HepG2 (cell line): ENCODE results near the gene FGGY. TPM values are rescaled to one million over a fixed set of nuclear protein-coding genes. Genes with fewer than 3 reads are reported as not detected.
A peak's percentile ranks its signal among the peaks of the same experiment; 100 is the strongest.

Experiments used
- BORCS8-MEF2B ChIP-seq: sonication (generic); formaldehyde crosslinking; IDR thresholded peaks from 2 replicates; pipeline ENCODE4 v1.8.0; 2022; ENCODE audit warnings: mild to moderate bottlenecking, missing genetic modification reagents
- CBFB ChIP-seq: sonication (generic); formaldehyde crosslinking; IDR thresholded peaks from 2 replicates; pipeline ENCODE4 v1.4.0; 2020; ENCODE audit warnings: missing genetic modification reagents
- ERF ChIP-seq: IDR thresholded peaks from 2 replicates; pipeline ENCODE4 v1.6.1; 2018; ENCODE audit warnings: missing biosample characterization, missing genetic modification reagents
- FLYWCH1 ChIP-seq: sonication (generic); formaldehyde crosslinking; IDR thresholded peaks from 2 replicates; pipeline ENCODE4 v1.8.1; 2023; ENCODE audit warnings: mild to moderate bottlenecking, missing genetic modification reagents
- GABPA ChIP-seq, 2 experiments: IDR thresholded peaks; 2 replicates each; pipeline ENCODE4 v1.6.1; 2011 to 2016; ENCODE audit warnings: low read depth in 2 of 2, low read length in 1 of 2, missing biosample characterization in 1 of 2, missing genetic modification characterization in 1 of 2
- IKZF4 ChIP-seq: sonication (generic); formaldehyde crosslinking; IDR thresholded peaks from 2 replicates; pipeline ENCODE4 v1.5.1; 2020; ENCODE audit warnings: borderline replicate concordance, mild to moderate bottlenecking, low read depth, missing genetic modification reagents; ENCODE audit errors: not compliant biosample characterization
- JUNB ChIP-seq: sonication (generic); formaldehyde crosslinking; IDR thresholded peaks from 2 replicates; pipeline ENCODE4 v1.8.0; 2022; ENCODE audit warnings: missing genetic modification reagents, mild to moderate bottlenecking, borderline replicate concordance
- NR2F2 ChIP-seq: IDR thresholded peaks from 2 replicates; pipeline ENCODE4 v1.6.1; 2012; ENCODE audit warnings: low read depth, inconsistent platforms, borderline replicate concordance
- PHF20 ChIP-seq: sonication (generic); formaldehyde crosslinking; IDR thresholded peaks from 2 replicates; pipeline ENCODE4 v1.5.0; 2020; ENCODE audit warnings: mild to moderate bottlenecking, missing genetic modification reagents
- PHF5A ChIP-seq: IDR thresholded peaks from one replicate; pipeline ENCODE4 v1.6.1; 2018; ENCODE audit warnings: low read depth, missing genetic modification reagents; ENCODE audit not compliant: unreplicated experiment
- SAP130 ChIP-seq: IDR thresholded peaks from 2 replicates; pipeline ENCODE4 v1.6.1; 2016; ENCODE audit warnings: low read depth
- SIX4 ChIP-seq: sonication (generic); formaldehyde crosslinking; IDR thresholded peaks from 2 replicates; pipeline ENCODE4 v1.4.0; 2020; ENCODE audit warnings: missing genetic modification reagents
- TEAD2 ChIP-seq: sonication (generic); formaldehyde crosslinking; IDR thresholded peaks from 2 replicates; pipeline ENCODE4 v1.9.0; 2021; ENCODE audit warnings: missing genetic modification reagents
- TRIM24 ChIP-seq: sonication (generic); formaldehyde crosslinking; IDR thresholded peaks from 2 replicates; pipeline ENCODE4 v1.8.0; 2022; ENCODE audit warnings: mild to moderate bottlenecking, missing genetic modification reagents
- ZC3H4 ChIP-seq: sonication (generic); formaldehyde crosslinking; IDR thresholded peaks from 2 replicates; pipeline ENCODE4 v1.4.0; 2020; ENCODE audit warnings: missing genetic modification reagents, borderline replicate concordance
- ZMYM2 ChIP-seq: sonication (generic); formaldehyde crosslinking; IDR thresholded peaks from 2 replicates; pipeline ENCODE4 v1.8.0; 2022; ENCODE audit warnings: mild to moderate bottlenecking, missing genetic modification reagents
- ZNF260 ChIP-seq: sonication (generic); formaldehyde crosslinking; IDR thresholded peaks from 2 replicates; pipeline ENCODE4 v1.4.0; 2020; ENCODE audit warnings: missing genetic modification reagents, low read depth, mild to moderate bottlenecking, borderline replicate concordance
- ZNF282 ChIP-seq: fragments of 450-650 bp; IDR thresholded peaks from 2 replicates; pipeline ENCODE4 v1.6.1; 2018; ENCODE audit not compliant: partially characterized antibody
- ZNF570 ChIP-seq: sonication (generic); formaldehyde crosslinking; IDR thresholded peaks from 2 replicates; pipeline ENCODE4 v1.4.0; 2020; ENCODE audit warnings: mild to moderate bottlenecking, missing genetic modification reagents, borderline replicate concordance
- ZNF776 ChIP-seq: sonication (generic); formaldehyde crosslinking; IDR thresholded peaks from 2 replicates; pipeline ENCODE4 v1.4.0; 2020; ENCODE audit warnings: mild to moderate bottlenecking, missing genetic modification reagents
- ZSCAN25 ChIP-seq: sonication (generic); formaldehyde crosslinking; IDR thresholded peaks from 2 replicates; pipeline ENCODE4 v1.8.0; 2022; ENCODE audit warnings: mild to moderate bottlenecking, missing genetic modification reagents
- ZSCAN31 ChIP-seq: sonication (generic); formaldehyde crosslinking; IDR thresholded peaks from 2 replicates; pipeline ENCODE4 v1.5.0; 2020; ENCODE audit warnings: low read depth, mild to moderate bottlenecking, missing genetic modification reagents
- polyA plus RNA-seq, 8 experiments: library from polyadenylated mRNA; depleted of rRNA in 3 of 8; stranded (reverse) in 7 of 8; unstranded in 1 of 8; fragments of >200 nt; fragmentation: Illumina TruSeq in 4 of 8; extraction: Trizol in 4 of 8; gene quantifications; 2 replicates each; pipeline versions ENCODE4 v1.2.1 to v1.2.3, GENCODE V29; 2011 to 2016; ENCODE audit warnings: low read depth in 4 of 8, missing spikeins in 1 of 8, mixed read lengths in 1 of 8; ENCODE audit not compliant: insufficient read depth in 1 of 8
- total RNA-seq, 5 experiments: library from RNA; depleted of rRNA; stranded (reverse); fragments of >200 nt; fragmentation: Illumina TruSeq; extraction: Trizol; gene quantifications; 2 replicates each; pipeline ENCODE4 v1.2.3, GENCODE V29; 2016; ENCODE audit warnings: low read depth in 1 of 5
- TF ChIP-seq, protein P1 (sequence below): sonication (generic); formaldehyde crosslinking; IDR thresholded peaks from 2 replicates; pipeline ENCODE4 v1.4.0; 2020; ENCODE audit warnings: missing genetic modification reagents, low read depth, mild to moderate bottlenecking, borderline replicate concordance
- TF ChIP-seq, protein P2 (sequence below): sonication (generic); formaldehyde crosslinking; IDR thresholded peaks from 2 replicates; pipeline ENCODE4 v1.5.1; 2020; ENCODE audit warnings: mild to moderate bottlenecking, missing genetic modification reagents, borderline replicate concordance
- TF ChIP-seq, protein P3 (sequence below): sonication (generic); formaldehyde crosslinking; IDR thresholded peaks from 2 replicates; pipeline ENCODE4 v1.8.1; 2023; ENCODE audit warnings: mild to moderate bottlenecking, missing genetic modification reagents
- TF ChIP-seq, protein P4 (sequence below): sonication (generic); formaldehyde crosslinking; IDR thresholded peaks from 2 replicates; pipeline ENCODE4 v1.4.0; 2020; ENCODE audit warnings: mild to moderate bottlenecking, missing genetic modification reagents
- TF ChIP-seq, protein P5 (sequence below): sonication (generic); formaldehyde crosslinking; IDR thresholded peaks from 2 replicates; pipeline ENCODE4 v1.4.0; 2020; ENCODE audit warnings: mild to moderate bottlenecking, missing genetic modification reagents

Gene FGGY
- total and polyA plus RNA-seq, 2 of the 13 experiments (the other 11 are each of a cell fraction or from before 2014, with no cell fraction given), result 15.7 to 27.5 TPM

DNA sequence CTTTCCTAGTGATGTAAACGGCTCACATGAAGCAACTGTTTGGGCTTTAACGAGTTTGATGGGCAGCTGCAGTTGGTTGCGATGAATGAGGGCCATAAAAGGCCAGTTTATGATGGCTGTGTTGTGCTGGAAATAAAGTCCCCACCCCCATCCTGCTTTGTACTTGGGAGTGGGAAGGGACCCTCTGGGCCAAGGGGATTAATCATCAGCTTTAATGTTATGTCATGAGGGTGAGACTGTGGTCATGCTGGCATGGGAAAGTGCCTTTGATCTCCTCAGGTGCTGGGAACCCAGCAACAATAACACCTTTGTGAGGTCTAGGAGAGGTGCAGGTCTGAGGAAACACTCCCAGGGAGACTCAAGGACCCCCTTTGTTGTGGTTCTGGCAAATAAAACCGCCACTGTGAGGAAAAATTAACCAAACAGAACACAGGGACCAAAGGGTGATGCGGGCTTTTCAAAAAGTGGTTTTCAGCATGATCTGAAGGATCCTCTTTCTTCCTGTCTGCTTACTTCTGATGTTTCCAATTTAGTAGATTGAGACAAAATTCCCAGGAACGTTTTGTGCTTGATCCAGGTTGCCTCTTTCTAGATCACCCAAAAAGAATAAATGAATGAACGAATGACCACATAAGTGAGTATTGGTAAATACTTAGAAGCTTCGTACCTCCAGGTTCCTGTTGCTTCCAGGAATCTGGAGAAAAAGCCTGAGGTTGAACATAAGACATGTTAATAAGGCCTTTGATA is 260.1 kb downstream of the FGGY start (continued):
- TF ChIP-seq PHF5A (CRISPR knock-in tag) (peak; percentile 59), NR2F2 (peak; percentile 88), ZNF776 (no peak), FLYWCH1 (CRISPR knock-in tag) (no peak), ZNF260 (CRISPR knock-in tag) (no peak), BORCS8-MEF2B (CRISPR knock-in tag) (peak; percentile 83), TEAD2 (CRISPR knock-in tag) (no peak), ZNF570 (CRISPR knock-in tag) (no peak), SAP130 (CRISPR knock-in tag) (peak; percentile 68; the same call in 1 of the 2 replicates), TRIM24 (CRISPR knock-in tag) (no peak), CBFB (CRISPR knock-in tag) (peak; percentile 100), SIX4 (CRISPR knock-in tag) (peak; percentile 68; the same call in 1 of the 2 replicates), JUNB (peak; percentile 83; the same call in 1 of the 2 replicates), ZMYM2 (CRISPR knock-in tag) (0 out of 2 replicates have a peak, but pooled peaks have one; percentile 81), PHF20 (CRISPR knock-in tag) (no peak), ZSCAN31 (CRISPR knock-in tag) (peak; percentile 76), ZC3H4 (CRISPR knock-in tag) (no peak), ZSCAN25 (no peak), GABPA (IDR thresholded peaks at IDR 0.05; ENCODE audit: low read depth, low read length) (no peak), GABPA (CRISPR knock-in tag; IDR thresholded peaks at IDR 0.05; ENCODE audit: low read depth) (no peak; the same call in 1 of the 2 replicates), IKZF4 (CRISPR knock-in tag) (no peak), ERF (CRISPR knock-in tag) (peak; percentile 75), ZNF282 (no peak)
- TF ChIP-seq, protein P1, sequence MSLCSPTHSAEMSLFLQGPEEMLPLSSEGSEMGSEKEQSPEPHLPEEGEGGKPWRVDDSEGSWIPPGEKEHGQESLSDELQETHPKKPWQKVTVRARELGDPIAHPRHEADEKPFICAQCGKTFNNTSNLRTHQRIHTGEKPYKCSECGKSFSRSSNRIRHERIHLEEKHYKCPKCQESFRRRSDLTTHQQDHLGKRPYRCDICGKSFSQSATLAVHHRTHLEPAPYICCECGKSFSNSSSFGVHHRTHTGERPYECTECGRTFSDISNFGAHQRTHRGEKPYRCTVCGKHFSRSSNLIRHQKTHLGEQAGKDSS, result peak; percentile 52; the same call in 1 of the 2 replicates
- TF ChIP-seq, protein P2, sequence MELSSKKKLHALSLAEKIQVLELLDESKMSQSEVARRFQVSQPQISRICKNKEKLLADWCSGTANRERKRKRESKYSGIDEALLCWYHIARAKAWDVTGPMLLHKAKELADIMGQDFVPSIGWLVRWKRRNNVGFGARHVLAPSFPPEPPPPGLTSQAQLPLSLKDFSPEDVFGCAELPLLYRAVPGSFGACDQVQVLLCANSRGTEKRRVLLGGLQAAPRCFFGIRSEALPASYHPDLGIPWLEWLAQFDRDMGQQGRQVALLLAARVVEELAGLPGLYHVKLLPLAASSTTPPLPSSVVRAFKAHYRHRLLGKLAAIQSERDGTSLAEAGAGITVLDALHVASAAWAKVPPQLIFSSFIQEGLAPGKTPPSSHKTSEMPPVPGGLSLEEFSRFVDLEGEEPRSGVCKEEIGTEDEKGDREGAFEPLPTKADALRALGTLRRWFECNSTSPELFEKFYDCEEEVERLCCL, result no peak
- TF ChIP-seq, protein P3, sequence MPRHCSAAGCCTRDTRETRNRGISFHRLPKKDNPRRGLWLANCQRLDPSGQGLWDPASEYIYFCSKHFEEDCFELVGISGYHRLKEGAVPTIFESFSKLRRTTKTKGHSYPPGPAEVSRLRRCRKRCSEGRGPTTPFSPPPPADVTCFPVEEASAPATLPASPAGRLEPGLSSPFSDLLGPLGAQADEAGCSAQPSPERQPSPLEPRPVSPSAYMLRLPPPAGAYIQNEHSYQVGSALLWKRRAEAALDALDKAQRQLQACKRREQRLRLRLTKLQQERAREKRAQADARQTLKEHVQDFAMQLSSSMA (CRISPR knock-in tag), result 0 out of 2 replicates have a peak, but pooled peaks have one; percentile 50
- TF ChIP-seq, protein P4, sequence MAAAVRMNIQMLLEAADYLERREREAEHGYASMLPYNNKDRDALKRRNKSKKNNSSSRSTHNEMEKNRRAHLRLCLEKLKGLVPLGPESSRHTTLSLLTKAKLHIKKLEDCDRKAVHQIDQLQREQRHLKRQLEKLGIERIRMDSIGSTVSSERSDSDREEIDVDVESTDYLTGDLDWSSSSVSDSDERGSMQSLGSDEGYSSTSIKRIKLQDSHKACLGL (CRISPR knock-in tag), result no peak
- TF ChIP-seq, protein P5, sequence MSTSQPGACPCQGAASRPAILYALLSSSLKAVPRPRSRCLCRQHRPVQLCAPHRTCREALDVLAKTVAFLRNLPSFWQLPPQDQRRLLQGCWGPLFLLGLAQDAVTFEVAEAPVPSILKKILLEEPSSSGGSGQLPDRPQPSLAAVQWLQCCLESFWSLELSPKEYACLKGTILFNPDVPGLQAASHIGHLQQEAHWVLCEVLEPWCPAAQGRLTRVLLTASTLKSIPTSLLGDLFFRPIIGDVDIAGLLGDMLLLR, result no peak
